Measurements from ENCODE around the gene HMGN3. TPM values are rescaled to one million over a fixed set of nuclear protein-coding genes. Genes with fewer than 3 reads are reported as not detected.

The HMGN3 gene
- total and polyA plus RNA-seq, 5 experiments from 2014 or later = 64.6 to 114 (median 106) TPM

GRCh38 chr6:79250559-79250958 lies 16.1 kb upstream of the HMGN3 start:
- Mint-ChIP-seq H3K4me1 (peaks cover 0 to 4% (median 0%) of the 10 kb centered on the region in 4 donors), H3K4me3 (no peak overlapping the region), H3K9me3 (peaks cover 0 to 11% (median 4%) of the 10 kb centered on the region in 9 donors), H3K36me3 (peaks cover 3 to 5% (median 4%) of the 10 kb centered on the region in 3 donors), H3K27me3 (no peaks in the 10 kb centered on the region), H3K27ac (no peak overlapping the region)
- POLR2A ChIA-PET = no interaction called here
- ATAC-seq (no peak), DNase-seq (no peak)

GRCh38 chr6:79250107-79250514 lies 15.6 kb upstream of the HMGN3 start:
- H3K4me1 Mint-ChIP-seq = peaks cover 0 to 4% (median 0%) of the 10 kb centered on the region in 4 donors
- ATAC-seq = no peak
- peaks cover 3 to 4% (median 3%) of the 10 kb centered on the region in 3 donors for H3K36me3 Mint-ChIP-seq

GRCh38 chr6:79249136-79249535 lies 14.7 kb upstream of the HMGN3 start:
- ATAC-seq (no peak), DNase-seq (no peak)
- peaks cover 0 to 2% (median 0%) of the 10 kb centered on the region in 9 donors for H3K9me3 Mint-ChIP-seq
- POLR2A ChIA-PET = no interaction called here
- H3K36me3 Mint-ChIP-seq = no peaks in the 10 kb centered on the region
- no peak overlapping the region for H3K27ac Mint-ChIP-seq
- peaks cover 0 to 4% (median 0%) of the 10 kb centered on the region in 4 donors for H3K4me1 Mint-ChIP-seq
- H3K27me3 Mint-ChIP-seq = no peaks in the 10 kb centered on the region
- H3K4me3 Mint-ChIP-seq = no peak overlapping the region

More at GRCh38 chr6:79250107-79250514, 15.6 kb upstream of the HMGN3 start:
- peak in 3 of 10 donors; percentile 4 to 13 (median 5) for DNase-seq
- POLR2A ChIA-PET = no interaction called here
- H3K9me3 Mint-ChIP-seq = peaks cover 0 to 8% (median 1%) of the 10 kb centered on the region in 9 donors
- H3K27me3 Mint-ChIP-seq = no peaks in the 10 kb centered on the region
- no peak overlapping the region for H3K27ac Mint-ChIP-seq
- H3K4me3 Mint-ChIP-seq = no peak overlapping the region

- ATAC-seq (no peak), DNase-seq (no peak)
- H3K4me1 Mint-ChIP-seq = peaks cover 0 to 4% (median 0%) of the 10 kb centered on the region in 4 donors
- H3K27me3 Mint-ChIP-seq = no peaks in the 10 kb centered on the region
- no peak overlapping the region for H3K4me3 Mint-ChIP-seq
- no peaks in the 10 kb centered on the region for H3K36me3 Mint-ChIP-seq
- H3K9me3 Mint-ChIP-seq = no peaks in the 10 kb centered on the region
- H3K27ac Mint-ChIP-seq = no peak overlapping the region
- POLR2A ChIA-PET = interaction anchor here (0.5 kb wide), 1 partner anchor 1051 kb away, joined by 7 read pairs; no protein-coding TSS in a partner anchor
These were observed 12.4 kb upstream of the HMGN3 start for GRCh38 chr6:79246891-79247290.

- H3K27ac Mint-ChIP-seq = no peak overlapping the region
- no peak for DNase-seq
- H3K36me3 Mint-ChIP-seq = no peaks in the 10 kb centered on the region
- POLR2A ChIA-PET = no interaction called here
- H3K9me3 Mint-ChIP-seq = no peaks in the 10 kb centered on the region
- no peaks in the 10 kb centered on the region for H3K4me1 Mint-ChIP-seq
- H3K27me3 Mint-ChIP-seq = no peaks in the 10 kb centered on the region
- ATAC-seq = no peak
- H3K4me3 Mint-ChIP-seq = no peak overlapping the region
These were observed 6.7 kb upstream of the HMGN3 start for GRCh38 chr6:79241228-79241627.

GRCh38 chr6:79240509-79240908 lies 6.0 kb upstream of the HMGN3 start:
- H3K27ac Mint-ChIP-seq = no peak overlapping the region
- POLR2A ChIA-PET = no interaction called here
- H3K4me3 Mint-ChIP-seq = no peak overlapping the region
- peaks cover 0 to under 1% (median 0%) of the 10 kb centered on the region in 4 donors for H3K4me1 Mint-ChIP-seq
- no peaks in the 10 kb centered on the region for H3K9me3 Mint-ChIP-seq
- H3K27me3 Mint-ChIP-seq = no peaks in the 10 kb centered on the region
- ATAC-seq (no peak), DNase-seq (no peak)
- no peaks in the 10 kb centered on the region for H3K36me3 Mint-ChIP-seq

GRCh38 chr6:79239536-79240168 lies 5.2 kb upstream of the HMGN3 start:
- no peak overlapping the region for H3K4me3 Mint-ChIP-seq
- H3K27ac Mint-ChIP-seq = no peak overlapping the region
- DNase-seq (no peak), ATAC-seq (no peak)
- H3K27me3 Mint-ChIP-seq = no peaks in the 10 kb centered on the region
- H3K4me1 Mint-ChIP-seq = peaks cover 0 to 6% (median 1%) of the 10 kb centered on the region in 4 donors
- no peaks in the 10 kb centered on the region for H3K36me3 Mint-ChIP-seq
- no peaks in the 10 kb centered on the region for H3K9me3 Mint-ChIP-seq
- POLR2A ChIA-PET = no interaction called here

GRCh38 chr6:79238919-79239318 lies 4.4 kb upstream of the HMGN3 start:
- POLR2A ChIA-PET = no interaction called here
- H3K9me3 Mint-ChIP-seq = no peaks in the 10 kb centered on the region
- H3K27ac Mint-ChIP-seq = no peak overlapping the region

GRCh38 chr6:79236711-79237110 lies 2.2 kb upstream of the HMGN3 start:
- POLR2A ChIA-PET = no interaction called here
- ATAC-seq (no peak), DNase-seq (no peak)
- Mint-ChIP-seq H3K4me3 (no peak overlapping the region), H3K4me1 (peaks cover 4 to 23% (median 14%) of the 10 kb centered on the region in 4 donors), H3K27ac (no peak overlapping the region), H3K9me3 (no peaks in the 10 kb centered on the region), H3K36me3 (no peaks in the 10 kb centered on the region), H3K27me3 (no peaks in the 10 kb centered on the region)

More at GRCh38 chr6:79238919-79239318, 4.4 kb upstream of the HMGN3 start:
- no peak overlapping the region for H3K4me3 Mint-ChIP-seq
- ATAC-seq (no peak), DNase-seq (no peak)
- H3K27me3 Mint-ChIP-seq = no peaks in the 10 kb centered on the region
- H3K36me3 Mint-ChIP-seq = no peaks in the 10 kb centered on the region
- H3K4me1 Mint-ChIP-seq = peaks cover 0 to 7% (median 2%) of the 10 kb centered on the region in 4 donors

- Mint-ChIP-seq H3K36me3 (peaks cover 0 to 3% (median 3%) of the 10 kb centered on the region in 3 donors), H3K4me3 (peak overlapping the region; percentile 90 to 99 (median 98)), H3K27me3 (no peaks in the 10 kb centered on the region), H3K27ac (peak overlapping the region; percentile 87 to 97 (median 90)), H3K9me3 (no peaks in the 10 kb centered on the region), H3K4me1 (peaks cover 8 to 35% (median 24%) of the 10 kb centered on the region in 4 donors)
- DNase-seq = peak; percentile 43 to 75 (median 60)
- ATAC-seq = peak; percentile 49 to 60
- POLR2A ChIA-PET = interaction anchor here (0.7 to 1.9 kb wide), 2 partner anchors 156 to 303 kb away, joined by 3 to 9 read pairs; partner anchors contain the start of gene PHIP
These were observed 802 bp downstream of the HMGN3 start for GRCh38 chr6:79233611-79234149.

GRCh38 chr6:79232696-79233462 lies 1.6 kb downstream of the HMGN3 start:
- H3K27me3 Mint-ChIP-seq = no peaks in the 10 kb centered on the region
- POLR2A ChIA-PET = interaction anchor here (0.7 to 1.9 kb wide), 2 partner anchors 155 to 304 kb away, joined by 3 to 9 read pairs; partner anchors contain the start of gene PHIP
- peak overlapping the region; percentile 87 to 97 (median 90) for H3K27ac Mint-ChIP-seq
- H3K4me1 Mint-ChIP-seq = peaks cover 8 to 37% (median 26%) of the 10 kb centered on the region in 4 donors
- H3K36me3 Mint-ChIP-seq = peaks cover 0 to 3% (median 3%) of the 10 kb centered on the region in 3 donors
- H3K4me3 Mint-ChIP-seq = peak overlapping the region; percentile 90 to 99 (median 98)
- H3K9me3 Mint-ChIP-seq = no peaks in the 10 kb centered on the region
- no peak for ATAC-seq
- DNase-seq = no peak

GRCh38 chr6:79231666-79232065 lies 2.8 kb downstream of the HMGN3 start:
- Mint-ChIP-seq H3K27ac (peak overlapping the region in 4 of 10 donors; percentile 0 to 70 (median 26)), H3K9me3 (no peaks in the 10 kb centered on the region), H3K4me1 (peaks cover 10 to 40% (median 29%) of the 10 kb centered on the region in 4 donors), H3K4me3 (peak overlapping the region in 6 of 10 donors; percentile 4 to 65 (median 24)), H3K27me3 (no peaks in the 10 kb centered on the region), H3K36me3 (peaks cover 0 to 3% (median 3%) of the 10 kb centered on the region in 3 donors)
- no peak for DNase-seq
- ATAC-seq = no peak
- POLR2A ChIA-PET = no interaction called here

GRCh38 chr6:79231101-79231500 lies 3.4 kb downstream of the HMGN3 start:
- ATAC-seq (no peak), DNase-seq (no peak)
- Mint-ChIP-seq H3K27me3 (no peaks in the 10 kb centered on the region), H3K4me1 (peaks cover 11 to 41% (median 30%) of the 10 kb centered on the region in 4 donors), H3K4me3 (no peak overlapping the region), H3K27ac (peak overlapping the region in 1 of 10 donors; percentile 39), H3K9me3 (no peaks in the 10 kb centered on the region), H3K36me3 (peaks cover 0 to 3% (median 3%) of the 10 kb centered on the region in 3 donors)
- POLR2A ChIA-PET = no interaction called here

Data from naive thymus-derived CD8-positive, alpha-beta T cell (primary cell).